K562 (cell line): ENCODE results near the gene YBX3. TPM values are rescaled to one million over a fixed set of nuclear protein-coding genes. Genes with fewer than 3 reads are reported as not detected.
A peak's percentile ranks its signal among the peaks of the same experiment; 100 is the strongest.

Experiments
- ATAC-seq: fragments of 200-7000 bp; cut with Tn5 transposase; 3 replicates; pipeline ENCODE4 v1.9.1; 2020; ENCODE audit warnings: moderate library complexity
- BruUV-seq: library from RNA; stranded (reverse); fragments of 400-500 nt; replicated peaks from 2 replicates; lab custom pipeline; 2021; lab: Mats Ljungman, UMichigan
- CTCF ChIA-PET: fragments of 300-600 bp; formaldehyde crosslinking; extraction: SDS; loops from one replicate; lab custom pipeline; 2021; ENCODE audit warnings: low intra/inter-chr PET ratio; lab: Yijun Ruan, JAX
- POLR2A ChIA-PET: fragments of 300-600, 350-650 bp; sonication (Branson Sonifier 250); formaldehyde crosslinking; extraction: SDS; loops from one replicate; lab custom pipeline; 2021; ENCODE audit warnings: antibody characterized with exemption, inconsistent platforms; lab: Yijun Ruan, JAX
- DNase-seq, 4 experiments: peaks; one replicate each; pipeline versions ENCODE4 v3.0.0 to v3.0.0-alpha.2; 2011 to 2018; ENCODE audit warnings: low spot score in 3 of 4, mixed read lengths in 3 of 4; ENCODE audit errors: extremely low read depth in 1 of 4
- FAIRE-seq: peaks from 2 replicates; lab custom pipeline; 2011; peaks lifted over from hg19 to GRCh38; lab: Jason Lieb, UNC
- H2AFZ ChIP-seq: 2 replicates; pipeline ENCODE4 v1.6.0; 2011; ENCODE audit warnings: low read depth, low read length, control low read depth, inconsistent platforms
- H3K27ac ChIP-seq: fragments of 200-600 bp; 3 replicates; pipeline ENCODE4 v1.8.0; 2011; ENCODE audit warnings: low read depth, mild to moderate bottlenecking, control low read depth, inconsistent platforms, low read length, moderate library complexity, mixed read lengths; ENCODE audit errors: extremely low read depth
- H3K27me3 ChIP-seq, 2 experiments: fragments of 300-600 bp in 1 of 2; 2 replicates in 1 of 2; 3 replicates in 1 of 2; pipeline versions ENCODE4 v1.6.0 to v1.8.0; 2011; ENCODE audit warnings: inconsistent platforms in 2 of 2, low read length in 2 of 2, mild to moderate bottlenecking in 1 of 2, mixed read lengths in 1 of 2, moderate library complexity in 1 of 2; ENCODE audit not compliant: control insufficient read depth in 2 of 2, insufficient read depth in 2 of 2
- H3K36me3 ChIP-seq: fragments of 300-600 bp; 3 replicates; pipeline ENCODE4 v1.8.0; 2011; ENCODE audit warnings: mild to moderate bottlenecking, low read length, inconsistent platforms; ENCODE audit not compliant: control insufficient read depth, insufficient read depth
- H3K4me1 ChIP-seq, 2 experiments: fragments of 200-600 bp in 1 of 2; replicated peaks in 1 of 2; 2 replicates in 1 of 2; 3 replicates in 1 of 2; pipeline versions ENCODE4 v1.5.1 to v1.8.0; 2011; ENCODE audit warnings: inconsistent platforms in 2 of 2, low read length in 2 of 2, mild to moderate bottlenecking in 1 of 2, mixed read lengths in 1 of 2, moderate library complexity in 1 of 2; ENCODE audit not compliant: control insufficient read depth in 2 of 2, insufficient read depth in 2 of 2
- H3K4me2 ChIP-seq: 2 replicates; pipeline ENCODE4 v1.6.1; 2011; ENCODE audit warnings: low read length, control low read depth, inconsistent platforms, mixed read lengths; ENCODE audit not compliant: insufficient read depth
- H3K4me3 ChIP-seq: fragments of 200-600 bp; sonication (generic), shearing (Covaris generic); 2 replicates; pipeline ENCODE4 v1.5.1; 2016; ENCODE audit warnings: control low read depth, inconsistent platforms
- H3K79me2 ChIP-seq: fragments of 200-600 bp; 3 replicates; pipeline ENCODE4 v1.8.0; 2011; ENCODE audit warnings: low read length, inconsistent platforms; ENCODE audit not compliant: control insufficient read depth, insufficient read depth
- H3K9ac ChIP-seq, 2 experiments: 2 replicates each; pipeline versions ENCODE4 v1.6.0 to v1.6.1; 2011; ENCODE audit warnings: low read depth in 2 of 2, low read length in 2 of 2, control low read depth in 1 of 2, inconsistent platforms in 1 of 2, mild to moderate bottlenecking in 1 of 2, mixed read lengths in 1 of 2; ENCODE audit not compliant: insufficient read depth in 1 of 2
- H3K9me1 ChIP-seq: one replicate; pipeline ENCODE4 v1.6.0; 2011; ENCODE audit warnings: inconsistent platforms, mild to moderate bottlenecking, low read length, moderate library complexity; ENCODE audit not compliant: control insufficient read depth, insufficient read depth
- H3K9me3 ChIP-seq: replicated peaks from 2 replicates; pipeline ENCODE4 v1.5.1; 2011; ENCODE audit warnings: low read depth, low read length, inconsistent platforms; ENCODE audit not compliant: control insufficient read depth, insufficient read depth
- H4K20me1 ChIP-seq: replicated peaks from 2 replicates; pipeline ENCODE4 v1.6.1; 2011; ENCODE audit warnings: low read length, inconsistent platforms, mixed read lengths; ENCODE audit not compliant: control insufficient read depth, insufficient read depth
- CEBPB ChIP-seq: fragments of 450-650 bp; IDR thresholded peaks from 2 replicates; pipeline ENCODE4 v1.6.1; 2016; ENCODE audit warnings: missing genetic modification characterization, missing compliant biosample characterization
- CHD2 ChIP-seq: IDR thresholded peaks from 2 replicates; pipeline ENCODE4 v1.6.1; 2011; ENCODE audit warnings: low read depth, low read length
- FOSL1 ChIP-seq: fragments of 200-800 bp; sonication (Bioruptor generic); conservative IDR thresholded peaks from 2 replicates; pipeline ENCODE4 v1.6.1; 2016; ENCODE audit warnings: missing genetic modification characterization, missing compliant biosample characterization
- KLF6 ChIP-seq: fragments of 250-450 bp; sonication (Bioruptor Pico); IDR thresholded peaks from 2 replicates; pipeline ENCODE4 v1.4.0; 2020; ENCODE audit warnings: mild to moderate bottlenecking, moderate library complexity, borderline replicate concordance
- MIER1 ChIP-seq: fragments of 450-650 bp; IDR thresholded peaks from 2 replicates; pipeline ENCODE4 v1.6.1; 2016; ENCODE audit warnings: antibody characterized with exemption, mild to moderate bottlenecking, low read depth
- MYC ChIP-seq, 2 experiments: fragments of 250-450 bp in 1 of 2; sonication (Bioruptor Pico) in 1 of 2; IDR thresholded peaks; 2 replicates each; pipeline versions ENCODE4 v1.5.1 to v1.6.1; 2012 to 2021; ENCODE audit warnings: low read depth in 2 of 2, borderline replicate concordance in 1 of 2, improper control_type of control experiment in 1 of 2, low read length in 1 of 2, mild to moderate bottlenecking in 1 of 2, moderate library complexity in 1 of 2
- NFYB ChIP-seq: IDR thresholded peaks from 2 replicates; pipeline ENCODE4 v1.6.1; 2011; ENCODE audit warnings: mild to moderate bottlenecking, moderate library complexity; ENCODE audit not compliant: insufficient read length; ENCODE audit errors: extremely low read depth
- OTX1 ChIP-seq: fragments of 450-650 bp; formaldehyde crosslinking; IDR thresholded peaks from 2 replicates; pipeline ENCODE4 v1.4.0; 2022; ENCODE audit warnings: mild to moderate bottlenecking
- POLR2AphosphoS2 ChIP-seq: IDR thresholded peaks from 2 replicates; pipeline ENCODE4 v1.6.1; 2012; ENCODE audit warnings: low read length, improper control_type of control experiment
- U2AF2 ChIP-seq: fragments of 200-400 bp; formaldehyde crosslinking; optimal IDR thresholded peaks from 2 replicates; pipeline ENCODE3; 2017; ENCODE audit warnings: low read depth, mild to moderate bottlenecking, low read length
- YY1 ChIP-seq, 3 experiments: IDR thresholded peaks; 2 replicates each; pipeline ENCODE4 v1.6.1; 2011; ENCODE audit warnings: low read length in 2 of 3, mild to moderate bottlenecking in 2 of 3, moderate library complexity in 2 of 3, borderline replicate concordance in 1 of 3, control low read depth in 1 of 3, low read depth in 1 of 3; ENCODE audit not compliant: insufficient read depth in 3 of 3, insufficient replicate concordance in 2 of 3, control insufficient read depth in 1 of 3, insufficient read length in 1 of 3; ENCODE audit errors: extremely low read depth in 1 of 3
- ZFP1 ChIP-seq: fragments of 450-650 bp; formaldehyde crosslinking; IDR thresholded peaks from 2 replicates; pipeline ENCODE4 v1.4.0; 2020; ENCODE audit warnings: mild to moderate bottlenecking, mixed read lengths
- ZNF212 ChIP-seq: fragments of 450-650 bp; formaldehyde crosslinking; IDR thresholded peaks from 2 replicates; pipeline ENCODE4 v1.4.0; 2020; ENCODE audit warnings: mild to moderate bottlenecking
- ZNF707 ChIP-seq: fragments of 250-450 bp; sonication (Bioruptor Pico); conservative IDR thresholded peaks from 2 replicates; pipeline ENCODE4 v1.8.0; 2022; ENCODE audit warnings: inconsistent platforms, mild to moderate bottlenecking, moderate library complexity
- WGBS: fragments of 100-300 bp; shearing (Covaris generic); methylation state at CpG from one replicate; pipeline ENCODE4 v1.1.6; 2016; ENCODE audit warnings: low coverage, mixed read lengths; ENCODE audit not compliant: insufficient coverage; ENCODE audit errors: missing lambda C conversion rate; 5-methylcytosine and 5-hydroxymethylcytosine counted together
- in situ Hi-C: fragments of 300-500 bp; cut with MboI; formaldehyde crosslinking; loops from 4 replicates; pipeline ENCODE4 v1.15.0; 2018; ENCODE audit warnings: inconsistent platforms, mixed read lengths
- intact Hi-C: fragments of 100-400 bp; cut with micrococcal nuclease; formaldehyde crosslinking; loops from 2 replicates; pipeline ENCODE4 v1.14.2; 2022
- polyA plus RNA-seq, 8 experiments: library from polyadenylated mRNA; depleted of rRNA in 4 of 8; stranded (reverse) in 5 of 8; unstranded in 3 of 8; fragments of >200 nt; fragmentation: Nextera tagmentation in 2 of 8; fragmentation: Illumina TruSeq in 1 of 8; extraction: Ambion mirVana in 2 of 8; extraction: Trizol in 1 of 8; gene quantifications; 2 replicates each; pipeline versions ENCODE4 v1.2.1 to v1.2.3, GENCODE V29; 2011 to 2014; ENCODE audit warnings: inconsistent platforms in 1 of 8, missing spikeins in 1 of 8
- total RNA-seq, 7 experiments: library from RNA; depleted of rRNA in 6 of 7; stranded (reverse); fragments of >200 nt in 6 of 7; fragmentation: Illumina TruSeq in 2 of 7; extraction: Trizol in 2 of 7; gene quantifications; 2 replicates each; pipeline versions ENCODE4 v1.2.1 to v1.2.3, GENCODE V29; 2011 to 2021; ENCODE audit warnings: low replicate concordance in 1 of 7

The YBX3 gene
- total and polyA plus RNA-seq, 9 of the 15 experiments (the other 6 are each of a cell fraction or from before 2014, with no cell fraction given) = 47.0 to 239 (median 81.5) TPM

- Histone ChIP-seq H3K4me3 (no peak overlapping the region), H3K27me3 (no peaks in the 10 kb centered on the region), H3K9me1 (no peaks in the 10 kb centered on the region), H3K79me2 (no peaks in the 10 kb centered on the region), H3K9me3 (no peaks in the 10 kb centered on the region), H4K20me1 (no peaks in the 10 kb centered on the region), H3K27ac (no peak overlapping the region), H2AFZ (no peak overlapping the region), H3K9ac (no peak overlapping the region), H3K4me1 (no peaks in the 10 kb centered on the region), H3K4me2 (no peak overlapping the region)
- no peak for ATAC-seq
- WGBS = 0% methylated on average over 2 of the region's 4 CpGs
- intact Hi-C loops (loop anchor here (10.0 kb wide), 1 partner anchor 521 kb away; no protein-coding TSS in a partner anchor), in situ Hi-C loops (no loop called here)
- no peak for FAIRE-seq
- POLR2A ChIA-PET = no interaction called here
- DNase-seq = no peak
- CTCF ChIA-PET = no interaction called here
- no TSS peak for BruUV-seq
- TF ChIP-seq U2AF2 = no peak
- TF ChIP-seq ZNF707 (CRISPR knock-in tag) = peak; percentile 95
- no peak for TF ChIP-seq YY1 (IDR thresholded peaks at IDR 0.05; ENCODE audit: borderline replicate concordance in 1 of 3, control insufficient read depth in 1 of 3, extremely low read depth in 1 of 3, insufficient read depth in 3 of 3, insufficient read length in 1 of 3, insufficient replicate concordance in 2 of 3, low read depth in 1 of 3, low read length in 2 of 3)
- TF ChIP-seq, all 486 proteins: peak for 1
- H3K36me3 ChIP-seq = no peaks in the 10 kb centered on the region
Measured at GRCh38 chr12:10756194-10756593, 33.1 kb upstream of the YBX3 start.

DNA sequence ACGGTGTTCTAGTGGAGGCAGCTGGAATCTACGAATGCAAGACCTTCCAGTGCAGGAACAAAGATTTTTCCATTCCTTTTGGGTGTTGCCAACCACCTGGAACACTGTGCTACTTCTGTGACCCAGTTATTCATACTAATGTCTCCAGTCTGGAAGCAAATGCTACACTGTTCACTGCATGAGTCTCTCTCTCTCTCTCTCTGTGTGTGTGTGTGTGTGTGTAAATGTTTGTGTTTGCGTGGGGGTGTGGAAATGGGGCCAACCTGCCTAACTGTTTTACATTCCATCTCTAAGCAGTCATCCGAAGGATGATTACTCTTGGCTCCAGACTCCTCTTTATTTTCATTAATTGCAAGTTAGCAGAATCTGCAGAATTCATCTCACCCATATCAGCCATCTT, 29.9 kb upstream of the YBX3 start:
- Histone ChIP-seq H3K4me1 (no peaks in the 10 kb centered on the region; a peak in 2 of 5 replicates), H3K36me3 (no peaks in the 10 kb centered on the region), H3K27me3 (no peaks in the 10 kb centered on the region), H3K4me2 (no peak overlapping the region), H4K20me1 (no peaks in the 10 kb centered on the region), H3K9ac (no peak overlapping the region), H3K9me1 (no peaks in the 10 kb centered on the region), H3K79me2 (no peaks in the 10 kb centered on the region), H3K9me3 (no peaks in the 10 kb centered on the region), H3K27ac (no peak overlapping the region), H2AFZ (no peak overlapping the region), H3K4me3 (no peak overlapping the region)
- intact Hi-C loops = loop anchor here (10.0 kb wide), 1 partner anchor 518 kb away; no protein-coding TSS in a partner anchor
- in situ Hi-C loops = no loop called here
- POLR2A ChIA-PET = no interaction called here
- no peak for ATAC-seq
- TF ChIP-seq CEBPB = no peak
- no peak for TF ChIP-seq YY1 (IDR thresholded peaks at IDR 0.05; ENCODE audit: borderline replicate concordance in 1 of 3, control insufficient read depth in 1 of 3, extremely low read depth in 1 of 3, insufficient read depth in 3 of 3, insufficient read length in 1 of 3, insufficient replicate concordance in 2 of 3, low read depth in 1 of 3, low read length in 2 of 3)
- no peak for TF ChIP-seq KLF6 (CRISPR knock-in tag)
- TF ChIP-seq FOSL1 (tag) = no peak
- TF ChIP-seq CHD2 = no peak
- TF ChIP-seq POLR2AphosphoS2 = no peak
- no peak for TF ChIP-seq OTX1
- no peak for TF ChIP-seq NFYB
- no peak for TF ChIP-seq ZFP1 (CRISPR knock-in tag)
- TF ChIP-seq MIER1 = no peak
- no peak for TF ChIP-seq ZNF212 (CRISPR knock-in tag)
- TF ChIP-seq MYC (IDR thresholded peaks at IDR 0.05; ENCODE audit: low read depth, low read length) = no peak
- TF ChIP-seq MYC (CRISPR knock-in tag; IDR thresholded peaks at IDR 0.05; ENCODE audit: borderline replicate concordance, low read depth) = no peak
- no TSS peak for BruUV-seq
- WGBS = 0% methylated on average over 4 of the region's 4 CpGs
- FAIRE-seq = no peak
- DNase-seq = no peak
- CTCF ChIA-PET = no interaction called here
